ENCODE results near the gene SOX13.
"Not testable (repeated sequence)": the region's sequence is repeated elsewhere in the genome, so short reads cannot be mapped to it uniquely, and the experiment has no call there.

SOX13 gene

GRCh38 chr1:204087893-204088528 is 15.1 kb downstream of the SOX13 start:
- no peak for DNase-seq

DNA sequence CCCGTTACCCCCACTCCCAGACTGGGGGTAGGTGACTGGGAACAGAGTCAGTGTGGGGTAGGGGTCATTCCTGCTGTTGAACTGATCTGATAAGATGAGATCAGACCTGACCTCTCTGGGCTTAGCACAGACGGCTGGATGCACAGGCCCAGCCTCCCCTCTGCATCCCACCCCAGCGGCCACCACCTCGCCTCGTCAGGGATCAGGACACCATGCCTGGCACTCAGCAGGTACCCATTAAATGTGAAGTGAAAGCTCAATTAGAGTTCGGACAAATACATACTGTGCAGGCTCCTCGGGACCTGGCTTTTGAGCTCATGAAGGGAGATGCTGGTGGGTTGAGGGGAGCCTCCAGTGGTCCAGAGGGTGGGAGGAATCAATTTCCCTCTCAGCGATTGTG is 15.7 kb downstream of the SOX13 start:
- no peak for DNase-seq

DNA sequence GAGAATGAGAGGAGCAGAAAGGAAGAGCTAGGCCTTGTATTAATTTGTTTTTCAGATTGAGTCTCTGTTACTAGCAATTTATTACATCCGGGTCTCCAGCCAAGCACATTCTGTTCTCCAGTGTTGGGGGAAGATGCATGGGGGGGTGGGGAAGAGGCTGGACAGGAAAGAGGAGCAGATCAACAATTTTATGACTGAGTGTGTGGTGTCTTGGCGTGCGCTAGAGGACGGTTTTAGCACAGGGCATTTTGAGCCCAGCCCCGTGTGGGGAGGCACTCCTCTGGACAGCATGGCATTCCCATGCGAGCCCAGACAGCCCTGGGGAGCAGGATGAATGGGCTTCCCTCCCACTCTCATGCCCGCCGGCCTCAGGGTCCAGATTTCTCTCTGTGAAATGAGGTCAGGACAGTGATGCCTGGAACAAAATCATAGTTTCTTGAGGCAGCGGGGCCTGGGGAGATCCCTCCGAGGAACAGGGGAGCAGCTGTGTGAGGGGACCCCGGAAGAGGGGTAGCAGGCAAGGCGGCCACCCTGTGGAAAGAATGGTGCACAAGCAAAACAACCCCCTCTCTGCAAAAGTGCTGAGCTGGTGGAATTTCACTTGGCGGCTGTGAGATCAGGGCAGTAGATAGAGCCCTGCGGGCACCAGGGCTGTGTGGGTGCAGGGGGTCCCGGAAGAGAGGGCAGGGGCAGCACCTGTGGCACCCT is 16.3 kb downstream of the SOX13 start:
- DNase-seq = no peak

DNA sequence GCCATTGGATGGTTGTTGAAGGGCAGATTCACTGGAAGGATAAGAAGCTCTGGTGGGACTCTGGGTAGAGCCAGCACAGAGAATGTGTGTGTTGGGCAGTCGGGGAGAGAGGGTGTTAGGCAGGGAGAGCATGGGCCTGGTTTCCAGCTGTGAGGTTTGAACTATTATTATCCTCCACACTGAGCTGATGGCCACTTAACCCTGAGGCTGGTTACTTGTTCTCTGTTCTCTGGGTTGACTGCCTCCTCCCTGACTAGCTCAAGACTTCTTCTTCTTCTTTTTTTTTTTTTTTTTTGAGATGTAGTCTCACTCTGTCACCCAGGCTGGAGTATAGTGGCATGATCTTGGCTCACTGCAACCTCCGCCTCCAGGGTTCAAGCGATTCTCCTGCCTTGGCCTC is 17.2 kb downstream of the SOX13 start:
- not testable (repeated sequence) for DNase-seq

DNA sequence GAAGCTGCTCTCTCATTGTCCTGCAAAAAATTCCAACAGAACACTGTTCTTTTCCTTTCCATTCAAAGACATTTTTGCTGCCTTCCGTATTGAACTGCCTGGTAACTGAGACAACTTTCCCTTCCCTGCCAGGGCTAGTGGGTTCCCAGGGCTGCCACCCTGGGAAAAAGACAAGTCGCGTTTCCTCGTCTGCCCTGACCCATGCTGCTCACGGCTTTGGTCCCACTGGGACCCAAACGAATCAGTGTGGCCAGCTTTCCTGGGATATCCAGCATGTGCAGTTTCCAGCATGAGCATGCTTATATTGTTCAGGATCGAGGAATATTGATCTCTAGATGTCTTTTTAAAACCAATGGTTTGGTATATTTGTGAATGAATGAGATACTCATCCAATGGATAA is 18.2 kb downstream of the SOX13 start:
- no peak for DNase-seq

GRCh38 chr1:204091787-204092312 is 18.9 kb downstream of the SOX13 start:
- no peak for DNase-seq

DNA sequence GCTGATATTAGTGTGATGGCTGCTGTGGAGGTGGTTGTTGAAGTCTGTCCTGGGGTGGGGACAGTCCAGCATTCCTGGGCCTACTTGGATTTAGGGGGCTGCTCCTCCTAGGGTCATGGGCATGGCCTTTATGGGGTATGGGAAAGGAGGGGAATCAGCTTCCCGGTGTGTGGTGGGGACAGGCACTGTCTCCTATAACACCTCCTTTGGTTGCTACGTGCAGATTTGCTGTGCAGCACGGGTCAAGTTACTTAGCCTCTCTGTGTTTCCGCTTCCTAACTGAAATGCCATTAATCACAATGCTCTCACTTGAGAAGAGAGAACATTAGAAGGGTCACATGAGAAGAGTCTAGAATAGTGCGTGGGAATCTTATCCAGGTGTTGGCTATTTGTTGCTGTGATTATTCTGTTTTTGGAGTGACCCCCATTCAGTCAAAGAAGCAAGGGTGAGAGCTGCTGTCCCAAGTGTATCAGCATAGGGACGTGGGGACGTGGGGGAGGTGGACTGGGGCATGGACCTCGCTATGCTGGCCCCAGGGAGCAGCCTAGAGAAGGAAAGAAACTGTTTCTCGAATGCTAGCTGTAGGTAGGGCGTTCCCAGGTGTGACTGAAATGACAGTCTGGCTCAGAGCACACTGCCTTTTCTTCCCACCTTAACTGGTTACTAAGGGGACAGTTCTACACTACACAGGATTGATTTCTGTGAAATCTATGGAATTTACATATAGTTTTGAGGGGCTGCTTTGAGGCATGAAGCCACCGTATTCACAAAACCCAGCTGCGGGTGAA is 19.9 kb downstream of the SOX13 start:
- no peak for DNase-seq

DNA sequence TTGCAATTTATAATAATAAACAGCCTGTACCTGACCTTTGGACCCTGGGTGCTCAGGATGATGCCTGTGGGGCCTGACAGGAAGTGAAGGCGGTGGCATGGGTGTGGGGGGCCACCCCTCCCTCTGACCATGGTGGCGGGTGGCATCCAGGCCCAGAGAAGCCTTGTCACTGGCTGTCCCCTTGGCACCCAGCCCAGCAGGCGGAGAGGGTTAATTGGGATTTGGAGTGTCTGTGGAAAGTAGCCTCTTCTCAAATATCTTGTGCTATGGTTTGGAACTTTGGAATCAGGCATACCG is 20.5 kb downstream of the SOX13 start:
- DNase-seq = no peak

DNA sequence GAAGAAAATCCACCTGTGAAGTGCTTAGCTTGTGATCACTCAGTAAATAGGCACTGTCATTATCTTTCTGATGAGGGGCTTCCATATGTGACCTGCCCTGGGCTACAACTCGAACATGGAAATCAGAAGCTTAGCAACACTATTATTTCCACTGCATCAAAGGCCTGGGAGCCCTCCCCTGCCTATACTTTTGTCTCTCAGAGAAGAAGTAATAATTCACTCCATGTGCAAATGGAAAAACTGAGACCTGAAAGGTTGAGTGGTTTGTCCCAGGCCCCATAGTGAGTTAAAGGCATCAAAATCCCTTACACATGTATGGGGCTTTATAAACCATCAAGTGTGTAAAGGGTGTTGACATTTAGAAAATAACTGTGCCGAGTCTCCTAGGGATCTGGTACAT is 20.9 kb downstream of the SOX13 start:
- DNase-seq = no peak

GRCh38 chr1:204094313-204094729 is 21.4 kb downstream of the SOX13 start:
- no peak for DNase-seq

- DNase-seq = no peak
These were observed 22.1 kb downstream of the SOX13 start for GRCh38 chr1:204094856-204095634.

GRCh38 chr1:204096931-204097330 is 24.0 kb downstream of the SOX13 start:
- no peak for DNase-seq

- no peak for DNase-seq
These were observed 25.8 kb downstream of the SOX13 start for GRCh38 chr1:204098683-204099082.

- not testable (repeated sequence) for DNase-seq
These were observed 26.8 kb downstream of the SOX13 start for GRCh38 chr1:204099754-204100153.

DNA sequence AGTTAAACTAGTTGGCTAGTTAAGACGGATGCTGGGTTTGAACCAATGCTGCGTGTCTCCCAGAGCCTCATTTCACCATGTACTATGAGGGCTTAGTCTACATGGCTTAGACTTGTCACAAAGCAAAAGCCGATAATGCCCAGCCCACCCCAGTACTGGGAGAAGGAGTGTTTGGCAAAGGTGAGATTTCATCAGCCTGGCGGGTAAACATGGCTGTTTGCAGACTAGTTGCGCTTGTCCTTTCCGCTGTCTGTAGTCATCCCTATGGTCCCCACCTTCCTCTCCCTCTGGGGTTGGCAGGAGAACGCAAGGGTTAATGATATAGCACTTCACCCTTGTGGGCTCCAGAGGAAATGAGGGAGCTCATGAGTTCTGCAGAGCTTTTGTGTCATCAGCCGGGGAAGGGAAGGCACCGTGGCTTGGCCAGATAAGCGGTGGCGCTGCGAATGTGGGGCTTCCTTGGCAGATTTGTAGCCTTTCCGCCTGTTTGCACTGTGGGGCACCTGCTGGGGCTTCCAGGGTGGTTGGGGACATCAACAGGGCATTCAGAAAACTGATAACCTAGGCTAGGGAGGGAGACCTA is 29.2 kb downstream of the SOX13 start:
- DNase-seq = no peak

DNA sequence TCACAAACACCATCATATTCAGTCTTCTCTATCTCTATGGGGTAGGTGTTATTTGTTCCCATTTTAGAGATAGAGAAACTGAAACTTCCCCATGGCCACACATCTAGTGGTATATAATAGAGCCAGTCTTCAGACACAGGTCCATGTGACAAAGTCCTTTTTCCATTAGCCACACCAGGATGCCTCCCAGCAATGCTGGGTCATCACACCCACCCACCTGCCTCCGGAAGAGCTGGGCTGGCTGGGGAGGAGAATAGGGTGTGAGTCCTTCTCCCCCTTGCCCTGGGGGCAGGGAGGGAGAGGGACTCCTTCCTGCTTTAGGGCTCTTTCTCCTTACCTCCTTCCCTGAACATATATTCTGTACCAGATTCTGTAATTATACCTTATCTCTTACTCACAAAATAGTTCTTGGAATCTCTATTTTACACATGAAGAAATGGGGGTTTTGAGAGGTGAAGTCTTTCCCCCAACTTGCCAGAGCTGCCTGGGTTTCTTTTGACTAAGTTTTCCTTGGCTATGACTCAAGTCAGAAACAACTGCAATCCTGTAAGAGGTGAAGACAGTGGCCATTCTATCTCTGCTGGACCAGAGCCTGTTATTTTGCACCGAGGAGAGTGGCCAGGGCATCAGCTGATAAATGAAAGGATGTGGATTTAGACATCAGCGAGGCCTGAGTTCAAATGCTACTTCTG is 30.0 kb downstream of the SOX13 start:
- no peak for DNase-seq

DNA sequence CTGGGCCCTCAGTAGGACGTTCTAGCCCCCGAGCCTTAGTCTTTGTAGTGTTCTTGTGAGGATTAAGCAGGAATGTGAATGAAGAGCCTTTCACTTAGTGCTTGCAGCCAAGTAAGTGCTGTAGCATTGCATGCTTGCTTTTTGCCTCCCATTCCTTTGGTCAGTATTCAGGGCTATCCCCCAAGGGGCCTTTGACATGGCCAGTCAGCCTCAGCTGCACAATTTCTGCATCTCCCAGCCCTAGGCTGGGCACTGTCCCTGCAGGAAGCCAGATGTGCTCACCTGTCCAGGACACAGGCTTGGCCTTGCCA is 30.5 kb downstream of the SOX13 start:
- no peak for DNase-seq

GRCh38 chr1:204104331-204105130 is 31.6 kb downstream of the SOX13 start:
- DNase-seq = peak; percentile 54

GRCh38 chr1:204105131-204105515 is 32.2 kb downstream of the SOX13 start:
- no peak for DNase-seq

DNA sequence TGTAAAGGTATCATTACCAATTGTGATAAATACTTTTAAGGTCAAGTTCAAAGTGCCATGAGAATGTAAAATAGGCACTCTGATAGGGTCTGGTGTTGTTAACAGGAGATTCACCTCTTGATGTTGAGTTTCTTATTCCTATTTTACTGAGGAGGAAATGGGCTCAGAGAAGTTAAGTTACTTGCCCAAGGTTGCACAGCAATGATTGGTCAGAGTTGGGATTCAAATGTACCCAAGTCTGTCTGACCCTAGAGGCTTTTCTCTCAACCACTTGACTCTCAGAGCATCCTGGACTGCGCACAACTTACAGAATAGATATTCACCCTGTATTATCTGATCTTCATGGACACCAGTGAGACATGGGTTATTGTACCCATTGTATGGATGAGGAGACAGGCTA is 33.9 kb downstream of the SOX13 start:
- DNase-seq = no peak

DNA sequence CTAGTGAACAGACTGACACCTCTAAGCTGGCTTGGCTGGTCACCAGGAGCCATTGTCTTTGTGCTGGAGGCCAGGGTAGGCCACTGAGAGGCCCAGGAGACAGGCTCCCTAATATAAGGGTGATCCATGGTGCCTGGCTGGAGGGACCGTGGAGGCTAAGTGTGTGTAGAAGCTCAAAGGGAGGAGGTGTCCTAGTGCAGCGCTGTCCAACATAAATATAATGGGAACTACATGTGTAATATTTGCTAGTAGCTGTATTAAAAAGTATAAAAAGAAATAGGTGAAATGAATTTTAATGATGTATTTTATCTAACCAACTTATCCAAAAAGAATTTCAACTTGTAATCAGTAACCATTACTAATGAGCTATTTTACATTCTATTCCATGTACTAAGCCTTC is 35.0 kb downstream of the SOX13 start:
- DNase-seq = no peak
